ENCODE results near the gene BNIP3. TPM values are rescaled to one million over a fixed set of nuclear protein-coding genes. Genes with fewer than 3 reads are reported as not detected.
A peak's percentile ranks its signal among the peaks of the same experiment; 100 is the strongest.

Gene BNIP3
- total and polyA plus RNA-seq, 2 donors (not counting 3 experiments of a cell fraction or from before 2014, with no cell fraction given): 51.4 to 53.3 TPM

GRCh38 chr10:131983780-131984179 is 2.1 kb upstream of the BNIP3 start:
- POLR2A ChIA-PET: no interaction called here
- peak; percentile 74 for TF ChIP-seq GATA2 (IDR thresholded peaks at IDR 0.05; ENCODE audit: insufficient read depth, insufficient read length, low read depth, low read length)
- peak; percentile 11 for TF ChIP-seq JUN (IDR thresholded peaks at IDR 0.05; ENCODE audit: borderline replicate concordance, insufficient read depth, insufficient read length, low read depth)
- no peak for TF ChIP-seq POLR2A (IDR thresholded peaks at IDR 0.05; ENCODE audit: low read depth, low read length)
- peak; percentile 46 for TF ChIP-seq POLR2AphosphoS5 (IDR thresholded peaks at IDR 0.05; ENCODE audit: insufficient read depth, low read depth, low read length)
- TF ChIP-seq FOS (IDR thresholded peaks at IDR 0.05; ENCODE audit: borderline replicate concordance, insufficient read depth, low read length): peak; percentile 83
- no peak overlapping the region for H3K4me2 ChIP-seq (ENCODE audit: insufficient read depth, low read length)
- H3K79me2 ChIP-seq (ENCODE audit: control insufficient read depth, insufficient read depth, low read length): peaks cover 23% of the 10 kb centered on the region
- peaks cover 24% of the 10 kb centered on the region for H3K4me1 ChIP-seq (ENCODE audit: control insufficient read depth, extremely low read depth, insufficient read depth, low read length)
- no peak overlapping the region for H3K27ac ChIP-seq (ENCODE audit: insufficient read depth, low read depth, low read length)
- no peaks in the 10 kb centered on the region for H3K9me1 ChIP-seq (replicated peaks; ENCODE audit: control insufficient read depth, extremely low read depth, insufficient read depth, low read length)
- FAIRE-seq: peak; percentile 98
- CTCF ChIA-PET: interaction anchor here (0.7 to 4.0 kb wide), 3 partner anchors 35 to 98 kb away, joined by 4 to 49 read pairs (median 8); no protein-coding TSS in a partner anchor
- no peaks in the 10 kb centered on the region for H3K36me3 ChIP-seq (ENCODE audit: control insufficient read depth in 2 of 2, extremely low read depth in 1 of 2, insufficient read depth in 2 of 2, low read length in 2 of 2)
- H2AFZ ChIP-seq (ENCODE audit: low read depth, low read length): no peak overlapping the region
- intact Hi-C loops (cut with micrococcal nuclease) (no loop called here), dilution Hi-C loops (cut with MboI; ENCODE audit: extremely low pct_ligation_motif_present, low sequenced_read_pairs) (no loop called here)
- H3K27me3 ChIP-seq (ENCODE audit: control insufficient read depth in 2 of 2, insufficient read depth in 2 of 2, low read length in 2 of 2): no peaks in the 10 kb centered on the region
- peak; percentile 70 for DNase-seq (ENCODE audit: low read depth, low spot score)
- H3K9me3 ChIP-seq (replicated peaks; ENCODE audit: control insufficient read depth, insufficient read depth, low read length): no peaks in the 10 kb centered on the region
- H3K4me3 ChIP-seq (replicated peaks in 1 of 3; ENCODE audit: insufficient read depth in 1 of 3, low read depth in 1 of 3, low read length in 3 of 3): no peak overlapping the region
- no TSS peak for BruUV-seq (replicated peaks)
- H4K20me1 ChIP-seq (replicated peaks; ENCODE audit: control insufficient read depth, extremely low read depth, insufficient read depth, low read length): no peaks in the 10 kb centered on the region
- no peak overlapping the region for H3K9ac ChIP-seq (replicated peaks; ENCODE audit: extremely low read depth, insufficient read depth, low read length)

GRCh38 chr10:131982796-131983195 is 1.1 kb upstream of the BNIP3 start:
- DNase-seq (ENCODE audit: low read depth, low spot score) (no peak), FAIRE-seq (no peak)
- Histone ChIP-seq H3K9me3 (replicated peaks; ENCODE audit: control insufficient read depth, insufficient read depth, low read length) (no peaks in the 10 kb centered on the region), H2AFZ (ENCODE audit: low read depth, low read length) (no peak overlapping the region), H3K9ac (replicated peaks; ENCODE audit: extremely low read depth, insufficient read depth, low read length) (no peak overlapping the region), H3K4me2 (ENCODE audit: insufficient read depth, low read length) (peak overlapping the region; percentile 60), H3K36me3 (ENCODE audit: control insufficient read depth in 2 of 2, extremely low read depth in 1 of 2, insufficient read depth in 2 of 2, low read length in 2 of 2) (no peaks in the 10 kb centered on the region), H3K79me2 (ENCODE audit: control insufficient read depth, insufficient read depth, low read length) (peaks cover 33% of the 10 kb centered on the region), H3K27ac (ENCODE audit: insufficient read depth, low read depth, low read length) (no peak overlapping the region), H3K4me1 (ENCODE audit: control insufficient read depth, extremely low read depth, insufficient read depth, low read length) (peaks cover 24% of the 10 kb centered on the region), H4K20me1 (replicated peaks; ENCODE audit: control insufficient read depth, extremely low read depth, insufficient read depth, low read length) (no peaks in the 10 kb centered on the region), H3K4me3 (replicated peaks in 1 of 3; ENCODE audit: insufficient read depth in 1 of 3, low read depth in 1 of 3, low read length in 3 of 3) (peak overlapping the region in 1 of 3 experiments; percentile 60), H3K9me1 (replicated peaks; ENCODE audit: control insufficient read depth, extremely low read depth, insufficient read depth, low read length) (no peaks in the 10 kb centered on the region), H3K27me3 (ENCODE audit: control insufficient read depth in 2 of 2, insufficient read depth in 2 of 2, low read length in 2 of 2) (no peaks in the 10 kb centered on the region)
- dilution Hi-C loops (cut with MboI; ENCODE audit: extremely low pct_ligation_motif_present, low sequenced_read_pairs): no loop called here
- no peak for TF ChIP-seq POLR2AphosphoS5 (IDR thresholded peaks at IDR 0.05; ENCODE audit: insufficient read depth, low read depth, low read length)
- TF ChIP-seq MYC (IDR thresholded peaks at IDR 0.05; ENCODE audit: low read depth, low read length): no peak
- TF ChIP-seq POLR2A (IDR thresholded peaks at IDR 0.05; ENCODE audit: low read depth, low read length): no peak
- no peak for TF ChIP-seq MAX (IDR thresholded peaks at IDR 0.05; ENCODE audit: insufficient read depth, insufficient read length)
- no peak for TF ChIP-seq GATA2 (IDR thresholded peaks at IDR 0.05; ENCODE audit: insufficient read depth, insufficient read length, low read depth, low read length)
- no peak for TF ChIP-seq CTCF (IDR thresholded peaks at IDR 0.05; ENCODE audit: extremely low read depth in 1 of 2, insufficient read depth in 1 of 2, low read depth in 1 of 2, low read length in 2 of 2)
- no TSS peak for BruUV-seq (replicated peaks)
- CTCF ChIA-PET: interaction anchor here (1.7 to 4.0 kb wide), 2 partner anchors 40 to 97 kb away, joined by 8 to 49 read pairs; no protein-coding TSS in a partner anchor
- intact Hi-C loops (cut with micrococcal nuclease): no loop called here
- POLR2A ChIA-PET: interaction anchor here (0.7 to 1.1 kb wide), 2 partner anchors 82 to 1872 kb away, joined by 3 to 5 read pairs; partner anchors contain the start of gene PPP2R2D

All from endothelial cell of umbilical vein (primary cell).